SKM-1 (cell line): ENCODE results near the gene SCMH1.
"Not testable (repeated sequence)": the region's sequence is repeated elsewhere in the genome, so short reads cannot be mapped to it uniquely, and the experiment has no call there.

Experiments
- DNase-seq: peaks from one replicate; lab custom pipeline; 2025; ENCODE audit not compliant: unreplicated experiment; lab: John Stamatoyannopoulos, UW

The SCMH1 gene

GRCh38 chr1:41215623-41216022, 26.5 kb downstream of the SCMH1 start:
- DNase-seq = no peak

DNA sequence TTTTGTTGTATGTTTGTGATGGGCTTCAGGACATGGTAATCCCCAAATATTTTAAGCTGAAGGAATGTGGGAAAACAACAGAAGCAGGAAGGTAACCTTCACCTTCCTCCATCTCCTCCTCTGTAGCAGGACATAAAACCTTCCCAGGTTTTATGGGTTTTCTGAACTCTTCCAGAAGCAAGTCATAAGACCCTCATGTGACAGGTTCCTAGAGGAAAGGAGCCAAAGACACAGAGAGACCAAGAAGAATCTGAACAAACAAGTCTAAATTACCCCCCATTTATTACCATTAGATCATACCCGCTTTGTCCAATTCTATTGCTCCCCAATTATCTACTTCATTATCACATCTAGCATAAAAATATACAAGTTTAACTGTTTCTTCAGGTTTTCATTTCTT, 28.8 kb downstream of the SCMH1 start:
- DNase-seq = no peak

DNA sequence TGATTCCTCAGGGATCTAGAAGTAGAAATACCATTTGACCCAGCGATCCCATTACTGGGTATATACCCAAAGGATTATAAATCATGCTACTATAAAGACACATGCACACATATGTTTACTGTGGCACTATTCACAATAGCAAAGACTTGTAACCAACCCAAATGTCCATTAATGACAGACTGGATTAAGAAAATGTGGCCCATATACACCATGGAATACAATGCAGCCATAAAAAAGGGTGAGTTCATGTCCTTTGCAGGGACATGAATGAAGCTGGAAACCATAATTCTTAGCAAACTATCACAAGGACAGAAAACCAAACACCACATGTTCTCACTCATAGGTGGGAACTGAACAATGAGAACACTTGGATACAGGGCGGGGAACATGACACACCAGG, 30.5 kb downstream of the SCMH1 start:
- not testable (repeated sequence) for DNase-seq

DNA sequence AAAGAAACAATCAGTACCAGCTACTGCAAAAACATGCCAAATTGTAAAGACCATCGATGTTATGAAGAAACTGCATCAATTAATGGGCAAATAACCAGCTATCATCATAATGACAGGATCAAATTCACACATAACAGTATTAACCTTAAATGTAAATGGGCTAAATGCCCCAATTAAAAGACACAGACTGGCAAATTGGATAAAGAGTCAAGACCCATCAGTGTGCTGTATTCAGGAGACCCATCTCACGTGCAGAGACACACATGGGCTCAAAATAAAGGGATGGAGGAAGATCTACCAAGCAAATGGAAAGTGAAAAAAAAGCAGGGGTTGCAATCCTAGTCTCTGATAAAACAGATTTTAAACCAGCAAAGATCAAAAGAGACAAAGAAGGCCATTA, 35.1 kb downstream of the SCMH1 start:
- not testable (repeated sequence) for DNase-seq

- DNase-seq = no peak
Measured at GRCh38 chr1:41200728-41201127, 41.4 kb downstream of the SCMH1 start.

- no peak for DNase-seq
Measured at GRCh38 chr1:41199375-41199774, 42.7 kb downstream of the SCMH1 start.

- DNase-seq = no peak
Measured at GRCh38 chr1:41192456-41193178, 49.5 kb downstream of the SCMH1 start.

GRCh38 chr1:41184446-41184845, 57.7 kb downstream of the SCMH1 start:
- DNase-seq = no peak

DNA sequence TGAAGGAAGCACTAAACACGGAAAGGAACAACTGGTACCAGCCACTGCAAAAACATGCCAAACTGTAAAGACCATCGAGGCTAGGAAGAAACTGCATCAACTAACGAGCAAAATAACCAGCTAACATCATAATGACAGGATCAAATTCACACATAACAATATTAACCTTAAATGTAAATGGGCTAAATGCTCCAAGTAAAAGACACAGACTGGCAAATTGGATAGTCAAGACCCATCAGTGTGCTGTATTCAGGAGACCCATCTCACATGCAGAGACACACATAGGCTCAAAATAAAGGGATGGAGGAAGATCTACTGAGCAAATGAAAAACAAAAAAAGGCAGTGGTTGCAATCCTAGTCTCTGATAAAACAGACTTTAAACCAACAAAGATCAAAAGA, 63.9 kb downstream of the SCMH1 start:
- not testable (repeated sequence) for DNase-seq

DNA sequence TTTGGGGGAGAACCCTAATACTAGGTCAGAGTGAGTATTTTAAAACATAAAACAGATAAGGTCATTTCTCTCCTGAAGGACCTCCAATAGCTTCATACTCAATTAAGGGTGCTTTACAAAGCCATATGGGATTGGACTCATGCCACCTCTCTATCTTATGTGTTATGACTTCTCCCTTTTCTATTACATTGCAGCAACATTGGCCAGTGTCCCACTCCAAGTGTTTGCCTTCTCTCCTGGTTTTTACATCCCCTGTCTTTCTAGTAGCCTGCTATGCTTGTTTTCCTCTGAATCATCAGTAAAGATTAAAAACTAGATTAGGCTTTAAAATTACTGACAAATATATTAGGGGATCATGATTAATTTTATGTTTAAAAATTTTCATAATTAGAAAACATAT, 66.6 kb downstream of the SCMH1 start:
- DNase-seq = no peak

GRCh38 chr1:41174170-41174569, 67.9 kb downstream of the SCMH1 start:
- DNase-seq = no peak

GRCh38 chr1:41173651-41174050, 68.5 kb downstream of the SCMH1 start:
- DNase-seq = no peak

DNA sequence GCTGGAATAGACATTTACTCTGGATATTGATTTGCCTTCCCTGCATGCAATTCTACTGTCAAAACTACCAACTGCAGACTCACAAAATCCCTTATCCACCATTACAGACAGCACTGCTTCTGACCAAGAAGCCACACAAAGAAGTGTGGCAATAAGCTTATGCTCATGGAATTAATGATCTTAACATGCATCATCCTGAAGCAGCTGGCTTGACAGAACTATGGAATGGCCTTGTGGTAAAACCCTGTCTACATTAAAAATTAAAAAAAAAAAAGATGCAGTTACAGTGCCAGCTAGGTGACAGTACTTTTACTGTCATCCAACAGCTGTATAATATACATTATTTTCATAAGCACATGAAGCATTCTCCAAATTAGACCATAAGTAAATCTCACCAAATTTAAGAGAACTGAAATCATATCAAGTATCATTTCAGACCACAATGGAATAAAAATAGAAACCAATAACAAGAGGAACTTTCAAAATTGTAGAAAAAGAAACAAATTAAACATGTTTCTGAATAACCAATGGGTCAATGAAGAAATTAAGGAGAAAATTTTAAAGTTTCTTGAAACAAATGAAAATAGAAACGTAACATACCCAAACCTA, 70.7 kb downstream of the SCMH1 start:
- DNase-seq = no peak

DNA sequence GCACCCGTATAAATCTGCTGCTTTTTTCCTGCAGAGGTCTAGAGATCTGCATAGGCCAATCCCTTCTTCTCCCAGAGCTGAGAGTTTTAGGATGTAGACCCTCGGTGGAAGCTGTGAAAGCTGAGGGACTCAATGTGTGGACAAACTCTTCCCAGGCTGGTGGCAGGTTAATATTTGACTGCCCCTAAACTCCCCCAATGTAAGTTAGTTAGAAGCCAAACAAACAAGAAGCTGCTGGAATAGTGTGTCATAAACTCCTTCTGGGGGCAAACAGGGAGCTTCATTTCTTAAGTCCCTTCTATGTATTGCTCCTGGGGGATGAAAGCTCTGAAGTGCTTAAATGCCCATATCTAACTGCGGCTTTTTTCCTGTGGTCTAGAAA, 72.3 kb downstream of the SCMH1 start:
- DNase-seq = no peak

GRCh38 chr1:41169066-41169798, 72.9 kb downstream of the SCMH1 start:
- no peak for DNase-seq

DNA sequence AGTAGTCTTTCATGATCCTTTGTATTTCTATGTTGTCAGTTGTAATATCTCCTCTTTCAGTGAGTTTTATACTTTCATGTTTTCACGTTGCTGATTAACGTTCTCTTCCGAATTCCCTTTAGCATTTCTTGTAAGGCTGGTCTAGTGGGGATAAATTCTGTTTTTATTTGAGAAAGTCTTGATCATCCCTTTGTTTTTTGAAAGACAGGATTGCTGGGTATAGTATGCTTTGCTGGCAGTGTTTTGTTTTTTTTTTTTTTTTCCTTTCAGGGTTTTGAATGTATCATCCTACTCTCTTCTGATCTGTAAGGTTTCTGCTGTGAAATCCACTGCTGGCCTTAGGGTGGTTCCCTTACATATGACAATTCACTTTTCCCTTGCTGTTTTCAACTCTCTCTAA, 74.4 kb downstream of the SCMH1 start:
- no peak for DNase-seq

DNA sequence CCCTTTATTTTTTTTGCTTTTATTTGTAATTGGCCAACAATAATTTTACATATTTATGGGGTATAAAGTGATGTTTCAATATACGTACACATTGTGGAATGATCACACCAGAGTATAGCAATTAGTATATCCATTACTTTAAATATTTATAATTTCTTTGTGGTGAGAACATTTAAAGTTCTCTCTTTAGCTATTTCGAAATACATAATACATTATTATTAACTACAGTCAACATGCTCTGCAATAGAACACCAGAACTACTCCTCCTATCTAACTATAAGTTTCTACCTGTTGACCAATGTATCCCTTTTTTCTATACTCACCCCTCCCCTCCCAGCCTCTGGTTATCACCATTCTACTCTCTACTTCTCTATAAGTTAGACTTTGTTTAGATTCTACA, 77.4 kb downstream of the SCMH1 start:
- DNase-seq = no peak

DNA sequence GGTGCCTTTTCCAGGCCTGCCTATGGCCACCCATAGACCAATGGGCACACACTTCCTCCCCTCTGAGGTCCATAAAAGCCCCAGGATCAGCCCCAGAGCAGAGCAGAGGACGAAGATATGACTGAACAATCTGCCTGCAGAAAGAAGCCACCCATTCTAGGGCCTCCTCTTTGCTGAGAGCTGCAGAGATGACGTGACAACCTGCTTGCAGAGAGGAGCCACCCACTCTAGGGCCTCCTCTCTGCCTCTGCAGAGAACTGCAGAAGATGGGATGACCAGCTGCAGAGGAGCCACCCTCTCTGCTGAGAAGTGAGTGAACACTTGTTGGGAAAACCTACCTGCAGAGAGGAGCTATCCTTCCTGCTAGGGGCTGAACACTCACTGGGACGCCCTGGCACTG, 79.7 kb downstream of the SCMH1 start:
- DNase-seq = no peak

- DNase-seq = no peak
Measured at GRCh38 chr1:41161846-41162245, 80.3 kb downstream of the SCMH1 start.

- no peak for DNase-seq
Measured at GRCh38 chr1:41160498-41161110, 81.5 kb downstream of the SCMH1 start.

DNA sequence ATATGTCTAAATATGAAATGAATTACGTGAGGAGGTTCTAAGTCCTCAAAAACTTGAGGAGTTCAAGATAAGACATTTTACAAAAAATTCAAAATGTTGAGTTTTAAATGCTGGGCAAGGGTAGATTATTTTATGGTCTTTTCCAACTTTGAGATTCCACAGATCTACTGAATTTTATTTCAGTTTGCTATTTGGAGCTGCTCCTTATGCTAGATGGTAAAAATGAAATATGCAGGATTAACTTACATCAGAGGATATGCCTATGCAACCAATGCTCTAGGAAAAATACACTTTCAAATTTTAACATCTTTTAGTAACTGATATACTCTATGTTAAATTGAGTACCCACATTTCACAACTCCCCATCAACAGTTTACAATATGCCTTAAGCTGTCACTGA, 83.1 kb downstream of the SCMH1 start:
- no peak for DNase-seq
